Activated CD4-positive, alpha-beta memory T cell treated with anti-CD3 and anti-CD28 coated beads for 36 hours (primary cell): ENCODE results near the gene CYP27C1. TPM values are rescaled to one million over a fixed set of nuclear protein-coding genes. Genes with fewer than 3 reads are reported as not detected.

ENCODE experiments used
- CTCF ChIA-PET: fragments of 350-600 bp; sonication (Branson Sonifier 250); formaldehyde crosslinking; loops from one replicate; lab custom pipeline; 2021; ENCODE audit warnings: antibody characterized with exemption, inconsistent platforms; lab: Charles Lee
- POLR2A ChIA-PET: fragments of 350-600 bp; sonication (Branson Sonifier 250); formaldehyde crosslinking; loops from one replicate; lab custom pipeline; 2021; ENCODE audit warnings: antibody characterized with exemption; lab: Charles Lee
- DNase-seq: peaks from one replicate; pipeline ENCODE4 v3.0.0-alpha.2; 2020
- H3K27ac Mint-ChIP-seq: one replicate; pipeline ENCODE4 v1.8.0; 2021; ENCODE audit warnings: mixed read lengths
- H3K27me3 Mint-ChIP-seq: one replicate; pipeline ENCODE4 v1.8.0; 2021; ENCODE audit warnings: mixed read lengths
- H3K36me3 Mint-ChIP-seq: one replicate; pipeline ENCODE4 v1.8.0; 2021; ENCODE audit warnings: mixed read lengths
- H3K4me1 Mint-ChIP-seq: one replicate; pipeline ENCODE4 v1.8.0; 2021; ENCODE audit warnings: low read depth, mixed read lengths
- H3K4me3 Mint-ChIP-seq: one replicate; pipeline ENCODE4 v1.8.0; 2021; ENCODE audit warnings: mild to moderate bottlenecking, mixed read lengths
- H3K9me3 Mint-ChIP-seq: one replicate; pipeline ENCODE4 v1.8.0; 2021; ENCODE audit warnings: mixed read lengths
- intact Hi-C: fragments of 100-400 bp; cut with micrococcal nuclease; formaldehyde crosslinking; loops from one replicate; pipeline ENCODE4 v1.15.1; 2023
- total RNA-seq, 2 experiments: library from RNA; stranded (reverse); gene quantifications; one replicate each; pipeline ENCODE4 v1.2.3, GENCODE V29; 2021

CYP27C1 gene
- total RNA-seq, 2 experiments from 2014 or later, result not detected

DNA sequence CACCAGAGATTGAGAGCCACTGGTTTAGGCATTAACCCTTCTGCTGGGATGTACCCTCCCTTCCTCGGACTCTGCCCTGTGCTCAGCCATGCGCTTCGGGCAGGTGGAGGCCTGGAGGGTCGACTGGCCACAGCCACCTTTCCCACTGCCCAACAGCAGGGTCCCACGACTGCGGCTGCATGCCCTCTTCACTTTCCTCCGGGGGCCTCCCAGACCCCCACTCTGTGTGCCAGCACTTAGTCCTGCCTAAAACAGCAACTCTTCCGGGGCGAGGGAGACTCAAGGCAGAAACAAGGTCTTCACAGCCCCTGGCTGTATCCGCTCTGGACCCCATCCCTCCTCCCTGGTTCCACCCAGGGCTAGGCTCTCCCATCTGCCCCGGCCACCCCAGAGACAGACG lies 81.8 kb downstream of the CYP27C1 start:
- Mint-ChIP-seq H3K36me3 (no peaks in the 10 kb centered on the region), H3K27me3 (peaks cover 2% of the 10 kb centered on the region), H3K27ac (no peak overlapping the region), H3K4me3 (no peak overlapping the region), H3K4me1 (no peaks in the 10 kb centered on the region), H3K9me3 (no peaks in the 10 kb centered on the region)
- ChIA-PET POLR2A (no interaction called here), CTCF (no interaction called here)
- intact Hi-C loops, result no loop called here
- DNase-seq, result no peak

DNA sequence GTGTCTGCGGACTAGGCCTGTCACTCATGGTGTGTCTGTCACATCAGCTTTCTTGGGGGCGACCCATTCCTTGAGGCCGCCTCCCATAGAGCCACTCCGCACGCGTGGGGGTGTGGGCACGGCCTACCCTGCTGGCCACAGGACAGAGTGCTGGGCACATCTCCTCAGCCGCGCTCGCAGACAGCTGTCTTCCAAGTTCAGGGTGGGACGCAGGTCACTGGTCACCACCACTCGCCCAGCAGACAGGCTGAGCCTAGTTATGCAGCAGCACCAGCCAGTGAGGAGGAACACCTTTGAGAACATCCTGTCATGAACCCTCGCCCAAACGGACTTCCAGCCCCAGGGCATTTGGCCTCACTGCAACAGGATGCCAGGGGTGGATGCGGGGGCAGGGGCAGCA lies 82.4 kb downstream of the CYP27C1 start:
- ChIA-PET CTCF (no interaction called here), POLR2A (no interaction called here)
- H3K36me3 Mint-ChIP-seq, result no peaks in the 10 kb centered on the region
- intact Hi-C loops, result no loop called here
- no peak overlapping the region for H3K4me3 Mint-ChIP-seq
- no peak overlapping the region for H3K27ac Mint-ChIP-seq
- DNase-seq, result no peak
- H3K9me3 Mint-ChIP-seq, result no peaks in the 10 kb centered on the region
- H3K4me1 Mint-ChIP-seq, result no peaks in the 10 kb centered on the region
- peaks cover 2% of the 10 kb centered on the region for H3K27me3 Mint-ChIP-seq

DNA sequence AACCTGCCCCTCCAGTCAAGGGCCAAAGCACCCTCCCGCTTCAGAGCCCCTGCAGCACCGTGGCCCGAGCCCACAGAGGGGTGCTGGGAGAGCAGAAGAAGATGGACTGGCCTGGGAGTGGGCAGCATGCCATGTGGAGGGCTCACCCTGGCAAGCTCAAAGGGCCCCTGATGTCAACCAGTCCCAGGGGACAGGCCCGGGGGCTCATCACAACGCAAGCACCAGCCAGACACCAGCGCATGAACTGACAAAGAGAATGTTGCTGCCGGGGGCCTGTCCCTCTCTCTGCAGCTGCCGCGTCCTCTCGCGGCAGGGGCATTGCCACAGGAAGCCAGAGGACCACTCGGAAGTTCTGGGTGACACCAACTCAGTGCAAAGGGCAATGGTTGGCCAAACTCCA lies 82.9 kb downstream of the CYP27C1 start:
- H3K4me1 Mint-ChIP-seq, result no peaks in the 10 kb centered on the region
- no peak overlapping the region for H3K4me3 Mint-ChIP-seq
- DNase-seq, result no peak
- peaks cover 2% of the 10 kb centered on the region for H3K27me3 Mint-ChIP-seq
- ChIA-PET POLR2A (no interaction called here), CTCF (no interaction called here)
- H3K36me3 Mint-ChIP-seq, result no peaks in the 10 kb centered on the region
- H3K9me3 Mint-ChIP-seq, result no peaks in the 10 kb centered on the region
- H3K27ac Mint-ChIP-seq, result no peak overlapping the region
- intact Hi-C loops, result no loop called here

DNA sequence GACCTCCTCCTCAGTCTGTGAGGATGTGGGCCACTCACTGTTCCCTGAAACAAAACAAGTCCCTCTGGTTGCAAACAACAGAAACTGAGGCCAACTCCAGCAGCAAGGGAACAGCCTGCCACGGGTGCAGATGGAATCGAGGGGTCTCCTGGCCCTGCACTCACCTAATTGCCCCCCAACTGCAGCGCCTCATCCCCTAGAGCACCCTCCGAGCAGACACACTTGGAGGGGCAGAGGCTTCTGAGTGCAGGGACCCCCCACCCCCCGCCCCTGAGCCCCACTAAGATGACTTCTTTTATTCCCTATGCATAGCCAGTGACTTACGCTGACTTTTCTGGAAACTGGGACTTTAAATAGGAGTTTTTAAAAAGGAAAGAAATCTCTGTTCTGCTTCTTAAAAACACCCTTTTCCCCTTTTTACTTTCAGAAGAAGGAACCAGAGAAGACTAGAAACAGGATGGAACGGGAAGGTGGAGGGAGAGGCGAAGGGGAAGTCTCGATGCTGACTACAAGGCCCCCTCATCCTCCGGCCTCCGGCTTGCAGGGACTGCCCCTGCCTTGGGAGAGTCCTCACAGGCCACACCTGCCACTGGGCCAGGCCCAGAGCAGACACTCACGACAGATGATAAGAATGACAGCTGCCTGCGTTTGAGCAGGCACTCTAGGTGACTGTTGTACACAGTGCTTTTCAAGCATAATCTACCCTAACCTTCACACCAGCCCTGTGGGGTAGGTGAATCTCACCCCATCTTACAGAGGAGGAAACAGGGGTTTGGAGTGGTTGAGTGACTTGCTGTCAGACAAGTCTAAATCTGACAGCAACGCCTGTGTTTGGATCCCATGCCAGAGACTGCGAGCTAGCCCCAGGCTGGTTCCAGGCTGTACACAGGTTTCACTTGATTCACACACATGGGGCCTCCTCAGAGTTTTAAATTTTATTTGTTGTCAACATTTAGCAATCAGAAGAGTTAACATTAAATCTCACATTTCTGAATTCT lies 85.0 kb downstream of the CYP27C1 start:
- ChIA-PET POLR2A (no interaction called here), CTCF (no interaction called here)
- Mint-ChIP-seq H3K36me3 (no peaks in the 10 kb centered on the region), H3K4me1 (no peaks in the 10 kb centered on the region), H3K27ac (no peak overlapping the region), H3K4me3 (no peak overlapping the region), H3K27me3 (no peaks in the 10 kb centered on the region), H3K9me3 (no peaks in the 10 kb centered on the region)
- intact Hi-C loops, result no loop called here
- DNase-seq, result no peak

DNA sequence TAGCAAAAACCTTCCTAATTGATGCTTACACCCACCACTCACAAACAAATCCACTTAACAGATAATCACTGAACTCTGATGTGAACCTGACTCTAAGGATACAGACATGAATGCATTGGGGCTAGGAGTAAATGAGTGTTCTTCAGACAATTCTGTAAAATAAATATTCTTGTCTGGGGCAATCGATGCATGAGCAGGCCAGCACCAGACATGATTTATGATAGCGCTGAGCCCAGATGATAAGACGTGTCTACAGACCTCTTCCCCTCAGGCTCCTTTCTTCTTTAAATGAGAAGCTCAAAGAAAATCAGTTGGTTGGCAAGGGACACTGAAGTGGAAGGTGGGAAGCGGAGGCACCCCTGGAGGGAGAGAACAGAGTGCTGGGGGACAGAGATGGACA lies 85.9 kb downstream of the CYP27C1 start:
- ChIA-PET POLR2A (no interaction called here), CTCF (no interaction called here)
- no peak for DNase-seq
- no peak overlapping the region for H3K27ac Mint-ChIP-seq
- intact Hi-C loops, result no loop called here
- H3K9me3 Mint-ChIP-seq, result no peaks in the 10 kb centered on the region
- H3K4me1 Mint-ChIP-seq, result no peaks in the 10 kb centered on the region
- no peaks in the 10 kb centered on the region for H3K36me3 Mint-ChIP-seq
- no peak overlapping the region for H3K4me3 Mint-ChIP-seq
- H3K27me3 Mint-ChIP-seq, result no peaks in the 10 kb centered on the region

Other genes with a start within 250 kb of the CYP27C1 start
- 10 to 100 TPM; 55.4 to 58.2 TPM for gene BIN1, start 113.1 kb downstream of the CYP27C1 start, total RNA-seq
- 10 to 100 TPM; 46.1 to 47.3 TPM for gene ERCC3, start 73.8 kb upstream of the CYP27C1 start, total RNA-seq
- gene MAP3K2, start 167.7 kb upstream of the CYP27C1 start, total RNA-seq, result 10 to 100 TPM; 33.4 to 34.9 TPM
- gene PROC, start 198.1 kb upstream of the CYP27C1 start, total RNA-seq, result not detected